Natural killer cell (primary cell): ENCODE measurements around the gene IFNL1. TPM values are rescaled to one million over a fixed set of nuclear protein-coding genes. Genes with fewer than 3 reads are reported as not detected.
"Not testable (repeated sequence)": the region's sequence is repeated elsewhere in the genome, so short reads cannot be mapped to it uniquely, and the experiment has no call there.

Source experiments
- ATAC-seq, 3 donors: fragments of 150-1000 bp in 2 of 3; fragments of 200-7000 bp in 1 of 3; cut with Tn5 transposase; 1 replicate in 1 of 3; 2 replicates in 2 of 3; pipeline ENCODE4 v1.10.0; 2021; ENCODE audit warnings: mild to moderate bottlenecking in 2 of 3, moderate library complexity in 2 of 3
- DNase-seq, 2 donors: peaks; one replicate each; pipeline versions ENCODE4 v3.0.0 to v3.0.0-alpha.2; 2013 to 2021; ENCODE audit warnings: mixed read lengths in 1 of 2
- H3K27ac ChIP-seq: one replicate; pipeline ENCODE4 v1.5.1; 2013; ENCODE audit warnings: mild to moderate bottlenecking, low read length
- H3K27me3 ChIP-seq: one replicate; pipeline ENCODE4 v1.6.1; 2013; ENCODE audit warnings: low read length; ENCODE audit not compliant: control insufficient read depth, insufficient read depth
- H3K36me3 ChIP-seq: one replicate; pipeline ENCODE4 v1.6.1; 2013; ENCODE audit warnings: low read length; ENCODE audit not compliant: control insufficient read depth, insufficient read depth
- H3K4me1 ChIP-seq: one replicate; pipeline ENCODE4 v1.6.1; 2013; ENCODE audit warnings: low read length; ENCODE audit not compliant: control insufficient read depth, insufficient read depth
- H3K4me3 ChIP-seq: one replicate; pipeline ENCODE4 v1.5.1; 2013; ENCODE audit warnings: low read length
- H3K9me3 ChIP-seq: one replicate; pipeline ENCODE4 v1.6.1; 2013; ENCODE audit warnings: low read length; ENCODE audit not compliant: control insufficient read depth, insufficient read depth
- H3K27ac Mint-ChIP-seq, 2 donors: one replicate each; pipeline ENCODE4 v1.8.0; 2022; ENCODE audit warnings: mild to moderate bottlenecking in 2 of 2, mixed read lengths in 2 of 2, moderate library complexity in 1 of 2
- H3K27me3 Mint-ChIP-seq, 2 donors: one replicate each; pipeline ENCODE4 v1.8.0; 2022; ENCODE audit warnings: low read depth in 2 of 2, mixed read lengths in 2 of 2
- H3K36me3 Mint-ChIP-seq: one replicate; pipeline ENCODE4 v1.8.0; 2022; ENCODE audit warnings: mixed read lengths
- H3K4me1 Mint-ChIP-seq, 2 donors: one replicate each; pipeline ENCODE4 v1.8.0; 2022; ENCODE audit warnings: mixed read lengths in 2 of 2
- H3K4me3 Mint-ChIP-seq: one replicate; pipeline ENCODE4 v1.8.0; 2022; ENCODE audit warnings: mild to moderate bottlenecking, moderate library complexity, mixed read lengths
- H3K9me3 Mint-ChIP-seq, 2 donors: one replicate each; pipeline ENCODE4 v1.8.0; 2022; ENCODE audit warnings: mixed read lengths in 2 of 2
- CTCF ChIP-seq: fragments of 200-600 bp; IDR thresholded peaks from one replicate; pipeline ENCODE4 v1.8.0; 2022; ENCODE audit warnings: antibody characterized with exemption
- WGBS: methylation state at CpG from one replicate; pipeline ENCODE4 v1.1.7; 2013; ENCODE audit warnings: missing lambda C conversion rate; ENCODE audit not compliant: insufficient coverage; 5-methylcytosine and 5-hydroxymethylcytosine counted together
- intact Hi-C: fragments of 100-400 bp; cut with micrococcal nuclease; formaldehyde crosslinking; loops from one replicate; pipeline ENCODE4 v1.14.2; 2022
- total RNA-seq, 4 donors: library from RNA; stranded (reverse); fragments of 120-200 nt in 1 of 4; gene quantifications; one replicate each; pipeline versions ENCODE4 v1.2.3 to v1.2.4, GENCODE V29; 2013 to 2022

IFNL1 gene
- total RNA-seq, 3 donors from 2014 or later (not counting 1 experiment from before 2014, with no cell fraction given) = 0.33 to 1.4 TPM; not detected in 1

- DNase-seq = no peak
- H3K27ac ChIP-seq = no peak overlapping the region
- Mint-ChIP-seq H3K27ac (no peak overlapping the region), H3K9me3 (no peaks in the 10 kb centered on the region), H3K36me3 (peaks cover 22% of the 10 kb centered on the region), H3K27me3 (no peaks in the 10 kb centered on the region), H3K4me1 (peaks cover 31 to 41% of the 10 kb centered on the region in 2 donors), H3K4me3 (no peak overlapping the region)
- H3K9me3 ChIP-seq = no peaks in the 10 kb centered on the region
- no peaks in the 10 kb centered on the region for H3K27me3 ChIP-seq
- no peak for ATAC-seq
- intact Hi-C loops = no loop called here
- H3K36me3 ChIP-seq = peaks cover 35% of the 10 kb centered on the region
- peaks cover 7% of the 10 kb centered on the region for H3K4me1 ChIP-seq
- no peak overlapping the region for H3K4me3 ChIP-seq
- 96% methylated on average over 18 of the region's 18 CpGs for WGBS
- no peak for TF ChIP-seq CTCF
Observed at GRCh38 chr19:39308531-39309304, 12.5 kb downstream of the IFNL1 start.

GRCh38 chr19:39309305-39309670 lies 13.1 kb downstream of the IFNL1 start:
- H3K27me3 ChIP-seq, ATAC-seq, H3K27ac ChIP-seq, H3K9me3 ChIP-seq, DNase-seq, H3K4me3 Mint-ChIP-seq, H3K4me1 ChIP-seq, intact Hi-C loops, H3K4me3 ChIP-seq, H3K27me3 Mint-ChIP-seq, H3K9me3 Mint-ChIP-seq: not testable (repeated sequence)
- peaks cover 31 to 41% of the 10 kb centered on the region in 2 donors for H3K4me1 Mint-ChIP-seq
- peak overlapping the region in 1 of 2 donors; percentile 18 for H3K27ac Mint-ChIP-seq
- H3K36me3 ChIP-seq = peaks cover 39% of the 10 kb centered on the region
- H3K36me3 Mint-ChIP-seq = peaks cover 23% of the 10 kb centered on the region
- 95% methylated on average over 7 of the region's 7 CpGs for WGBS

- Mint-ChIP-seq H3K27ac (peak overlapping the region; percentile 34 to 59), H3K36me3 (peaks cover 23% of the 10 kb centered on the region)
- intact Hi-C loops = no loop called here
Observed at GRCh38 chr19:39310558-39311311, 14.5 kb downstream of the IFNL1 start.

More at GRCh38 chr19:39310558-39311311, 14.5 kb downstream of the IFNL1 start:
- no peaks in the 10 kb centered on the region for H3K9me3 ChIP-seq
- H3K4me3 Mint-ChIP-seq = no peak overlapping the region
- no peaks in the 10 kb centered on the region for H3K27me3 ChIP-seq
- peaks cover 7% of the 10 kb centered on the region for H3K4me1 ChIP-seq
- no peak overlapping the region for H3K4me3 ChIP-seq
- no peak overlapping the region for H3K27ac ChIP-seq
- ATAC-seq = no peak
- no peaks in the 10 kb centered on the region for H3K9me3 Mint-ChIP-seq
- no peak for TF ChIP-seq CTCF
- 87% methylated on average over 11 of the region's 11 CpGs for WGBS
- H3K27me3 Mint-ChIP-seq = no peaks in the 10 kb centered on the region
- H3K36me3 ChIP-seq = peaks cover 47% of the 10 kb centered on the region
- peaks cover 31 to 34% of the 10 kb centered on the region in 2 donors for H3K4me1 Mint-ChIP-seq
- DNase-seq = no peak
